HepG2 (cell line): ENCODE results near the gene NDST1. TPM values are rescaled to one million over a fixed set of nuclear protein-coding genes. Genes with fewer than 3 reads are reported as not detected.

ENCODE experiments used
- ATAC-seq: fragments of 200-7000 bp; cut with Tn5 transposase; 3 replicates; pipeline ENCODE4 v1.9.1; 2020; ENCODE audit warnings: mild to moderate bottlenecking, moderate library complexity
- BruUV-seq: library from RNA; stranded (reverse); fragments of 400-500 nt; replicated peaks from 2 replicates; lab custom pipeline; 2021; lab: Mats Ljungman, UMichigan
- CTCF ChIA-PET: fragments of 300-600 bp; formaldehyde crosslinking; extraction: SDS; loops from one replicate; lab custom pipeline; 2021; ENCODE audit warnings: low total read pairs, inconsistent platforms, low intra/inter-chr PET ratio; lab: Yijun Ruan, JAX
- POLR2A ChIA-PET: fragments of 350-600 bp; sonication (Branson Sonifier 250); formaldehyde crosslinking; loops from one replicate; lab custom pipeline; 2020; ENCODE audit warnings: antibody characterized with exemption, inconsistent platforms; lab: Yijun Ruan, JAX
- DNase-seq: peaks from one replicate; pipeline ENCODE4 v3.0.0-alpha.2; 2015; ENCODE audit warnings: low spot score
- FAIRE-seq: peaks from 3 replicates; lab custom pipeline; 2011; peaks lifted over from hg19 to GRCh38; lab: Jason Lieb, UNC
- H2AFZ ChIP-seq: one replicate; pipeline ENCODE4 v1.6.1; 2011; ENCODE audit warnings: low read length, inconsistent platforms
- H3K27ac ChIP-seq: fragments of 300-600 bp; 3 replicates; pipeline ENCODE4 v1.8.0; 2011; ENCODE audit warnings: mixed run types, mild to moderate bottlenecking, mixed read lengths, low read length, inconsistent platforms; ENCODE audit not compliant: insufficient read depth; ENCODE audit errors: extremely low read length
- H3K27me3 ChIP-seq, 2 experiments: fragments of 200-600 bp in 1 of 2; 2 replicates in 1 of 2; 3 replicates in 1 of 2; pipeline versions ENCODE4 v1.6.0 to v1.8.0; 2011; ENCODE audit warnings: low read length in 2 of 2, mild to moderate bottlenecking in 2 of 2, moderate library complexity in 2 of 2, inconsistent platforms in 1 of 2; ENCODE audit not compliant: insufficient read depth in 2 of 2, control insufficient read depth in 1 of 2
- H3K36me3 ChIP-seq, 2 experiments: fragments of 200-600 bp in 1 of 2; replicated peaks in 1 of 2; 2 replicates in 1 of 2; 3 replicates in 1 of 2; pipeline versions ENCODE4 v1.5.1 to v1.8.0; 2011; ENCODE audit warnings: low read length in 2 of 2, inconsistent platforms in 1 of 2; ENCODE audit not compliant: insufficient read depth in 2 of 2, control insufficient read depth in 1 of 2
- H3K4me1 ChIP-seq: 2 replicates; pipeline ENCODE4 v1.5.1; 2012; ENCODE audit warnings: low read length, inconsistent platforms; ENCODE audit not compliant: insufficient read depth
- H3K4me2 ChIP-seq: 2 replicates; pipeline ENCODE4 v1.6.0; 2011; ENCODE audit warnings: low read depth, low read length, inconsistent platforms
- H3K4me3 ChIP-seq, 3 experiments: fragments of 200-600 bp in 1 of 3; sonication (generic), shearing (Covaris generic) in 1 of 3; replicated peaks in 1 of 3; 2 replicates each; pipeline ENCODE4 v1.5.1; 2011 to 2016; ENCODE audit warnings: low read length in 3 of 3, inconsistent platforms in 2 of 3, low read depth in 2 of 3, mild to moderate bottlenecking in 2 of 3, control low read depth in 1 of 3, mixed read lengths in 1 of 3; ENCODE audit not compliant: insufficient read depth in 1 of 3
- H3K79me2 ChIP-seq: one replicate; pipeline ENCODE4 v1.6.1; 2011; ENCODE audit warnings: low read length, inconsistent platforms; ENCODE audit not compliant: insufficient read depth
- H3K9ac ChIP-seq: 2 replicates; pipeline ENCODE4 v1.6.0; 2011; ENCODE audit warnings: mild to moderate bottlenecking, low read depth, low read length, inconsistent platforms; ENCODE audit not compliant: insufficient read depth
- H3K9me3 ChIP-seq: 2 replicates; pipeline ENCODE4 v1.5.1; 2012; ENCODE audit warnings: mild to moderate bottlenecking, low read length
- H4K20me1 ChIP-seq: 2 replicates; pipeline ENCODE4 v1.6.0; 2011; ENCODE audit warnings: inconsistent platforms, mild to moderate bottlenecking, low read length, moderate library complexity; ENCODE audit not compliant: insufficient read depth
- AHR ChIP-seq: IDR thresholded peaks from 2 replicates; pipeline ENCODE4 v1.6.1; 2018; ENCODE audit warnings: missing genetic modification reagents, missing compliant biosample characterization
- CBX1 ChIP-seq: IDR thresholded peaks from one replicate; pipeline ENCODE4 v1.6.1; 2016; ENCODE audit warnings: antibody characterized with exemption, low read depth
- HDAC6 ChIP-seq: fragments of 200-600 bp; sonication (generic); IDR thresholded peaks from 2 replicates; pipeline ENCODE4 v1.7.0; 2017; ENCODE audit warnings: mild to moderate bottlenecking, antibody characterized with exemption, low read length, low read depth
- HOXA5 ChIP-seq: sonication (generic); formaldehyde crosslinking; IDR thresholded peaks from 2 replicates; pipeline ENCODE4 v1.4.0; 2020; ENCODE audit warnings: missing genetic modification reagents
- ISX ChIP-seq: sonication (generic); formaldehyde crosslinking; conservative IDR thresholded peaks from 2 replicates; pipeline ENCODE4 v1.5.0; 2020; ENCODE audit warnings: missing genetic modification reagents
- SOX13 ChIP-seq, 3 experiments: fragments of 450-650 bp in 1 of 3; sonication (generic) in 1 of 3; formaldehyde crosslinking in 1 of 3; IDR thresholded peaks in 2 of 3; conservative IDR thresholded peaks in 1 of 3; 2 replicates each; pipeline versions ENCODE4 v1.5.0 to v1.6.1; 2016 to 2020; ENCODE audit warnings: antibody characterized with exemption in 1 of 3, mild to moderate bottlenecking in 1 of 3, missing compliant biosample characterization in 1 of 3, missing genetic modification reagents in 1 of 3, moderate library complexity in 1 of 3
- SOX6 ChIP-seq, 2 experiments: fragments of 450-650 bp in 1 of 2; sonication (generic) in 1 of 2; formaldehyde crosslinking in 1 of 2; IDR thresholded peaks; 2 replicates each; pipeline versions ENCODE4 v1.4.0 to v1.6.1; 2017 to 2020; ENCODE audit warnings: antibody characterized with exemption in 1 of 2, mild to moderate bottlenecking in 1 of 2, missing genetic modification reagents in 1 of 2
- WIZ ChIP-seq: sonication (generic); formaldehyde crosslinking; IDR thresholded peaks from 2 replicates; pipeline ENCODE4 v1.5.1; 2020; ENCODE audit warnings: mild to moderate bottlenecking, missing genetic modification reagents
- ZFP36L2 ChIP-seq: sonication (generic); formaldehyde crosslinking; IDR thresholded peaks from 2 replicates; pipeline ENCODE4 v1.4.0; 2020; ENCODE audit warnings: missing genetic modification reagents
- ZNF263 ChIP-seq: sonication (generic); formaldehyde crosslinking; IDR thresholded peaks from 2 replicates; pipeline ENCODE4 v1.4.0; 2020; ENCODE audit warnings: missing genetic modification reagents
- ZNF772 ChIP-seq: sonication (generic); formaldehyde crosslinking; IDR thresholded peaks from 2 replicates; pipeline ENCODE4 v1.5.0; 2020; ENCODE audit warnings: mild to moderate bottlenecking, missing genetic modification reagents
- WGBS: methylation state at CpG from one replicate; pipeline ENCODE4 v1.1.6; 2017; ENCODE audit warnings: low lambda C conversion rate; 5-methylcytosine and 5-hydroxymethylcytosine counted together
- in situ Hi-C: cut with HindIII; loops from 2 replicates; pipeline ENCODE4 v1.10.0; 2017; ENCODE audit warnings: low pct_unique_long_range_greater_than_20kb; ENCODE audit not compliant: extremely low pct_ligation_motif_present
- intact Hi-C: fragments of 100-400 bp; cut with micrococcal nuclease; formaldehyde crosslinking; loops from one replicate; pipeline ENCODE4 v1.10.0; 2022; ENCODE audit not compliant: unreplicated experiment
- polyA plus RNA-seq, 8 experiments: library from polyadenylated mRNA; depleted of rRNA in 3 of 8; stranded (reverse) in 7 of 8; unstranded in 1 of 8; fragments of >200 nt; fragmentation: Illumina TruSeq in 4 of 8; extraction: Trizol in 4 of 8; gene quantifications; 2 replicates each; pipeline versions ENCODE4 v1.2.1 to v1.2.3, GENCODE V29; 2011 to 2016; ENCODE audit warnings: low read depth in 4 of 8, missing spikeins in 1 of 8, mixed read lengths in 1 of 8; ENCODE audit not compliant: insufficient read depth in 1 of 8
- total RNA-seq, 5 experiments: library from RNA; depleted of rRNA; stranded (reverse); fragments of >200 nt; fragmentation: Illumina TruSeq; extraction: Trizol; gene quantifications; 2 replicates each; pipeline ENCODE4 v1.2.3, GENCODE V29; 2016; ENCODE audit warnings: low read depth in 1 of 5
- TF ChIP-seq, protein P1 (sequence below): sonication (generic); formaldehyde crosslinking; IDR thresholded peaks from 2 replicates; pipeline ENCODE4 v1.4.0; 2020; ENCODE audit warnings: missing genetic modification reagents
- TF ChIP-seq, protein P2 (sequence below): sonication (generic); formaldehyde crosslinking; conservative IDR thresholded peaks from 2 replicates; pipeline ENCODE4 v1.8.1; 2023; ENCODE audit warnings: missing genetic modification reagents
- TF ChIP-seq, protein P3 (sequence below): sonication (generic); formaldehyde crosslinking; IDR thresholded peaks from 2 replicates; pipeline ENCODE4 v1.8.0; 2022; ENCODE audit warnings: mild to moderate bottlenecking, missing genetic modification reagents, moderate library complexity

Gene NDST1
- total and polyA plus RNA-seq, 2 of the 13 experiments (the other 11 are each of a cell fraction or from before 2014, with no cell fraction given), result 23.8 to 26.2 TPM

DNA sequence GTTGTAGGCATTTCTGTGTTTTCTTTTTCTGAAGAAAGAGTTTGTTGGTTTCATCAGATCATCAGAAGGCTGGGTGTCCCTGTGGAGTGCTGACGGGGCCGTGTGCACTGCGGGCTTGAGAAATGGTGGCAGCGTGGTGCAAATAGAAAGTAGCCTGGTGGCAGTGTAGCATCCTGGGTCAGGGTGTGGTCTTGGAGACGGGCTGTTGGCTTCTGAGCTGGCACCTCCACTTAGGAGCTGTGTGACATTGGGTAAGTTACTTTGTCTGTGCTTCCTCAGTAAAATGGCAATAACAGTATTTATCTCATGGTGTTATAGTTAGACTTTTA, 10.0 kb upstream of the NDST1 start:
- in situ Hi-C loops, result no loop called here

DNA sequence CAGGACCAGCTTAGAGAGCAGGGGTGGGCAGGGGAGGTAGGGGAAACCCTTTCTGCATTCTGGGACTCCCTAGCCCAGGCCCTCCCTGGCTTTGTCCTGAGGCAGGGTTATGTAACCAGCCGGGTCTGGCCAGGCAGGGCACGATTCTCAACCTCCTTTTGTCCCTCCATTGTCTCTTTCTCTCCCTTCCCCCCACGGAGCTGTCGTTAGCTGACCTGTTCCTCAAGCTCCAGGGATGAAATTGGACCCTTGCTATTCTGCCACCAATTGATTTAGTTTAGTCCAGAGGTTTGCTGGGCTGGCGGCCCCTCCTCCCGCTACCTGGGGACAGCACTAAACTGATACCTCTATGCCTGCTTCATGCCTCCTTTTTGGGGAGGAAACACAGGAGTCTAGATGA, 9.4 kb upstream of the NDST1 start:
- no peak for ATAC-seq
- TF ChIP-seq, protein P1, sequence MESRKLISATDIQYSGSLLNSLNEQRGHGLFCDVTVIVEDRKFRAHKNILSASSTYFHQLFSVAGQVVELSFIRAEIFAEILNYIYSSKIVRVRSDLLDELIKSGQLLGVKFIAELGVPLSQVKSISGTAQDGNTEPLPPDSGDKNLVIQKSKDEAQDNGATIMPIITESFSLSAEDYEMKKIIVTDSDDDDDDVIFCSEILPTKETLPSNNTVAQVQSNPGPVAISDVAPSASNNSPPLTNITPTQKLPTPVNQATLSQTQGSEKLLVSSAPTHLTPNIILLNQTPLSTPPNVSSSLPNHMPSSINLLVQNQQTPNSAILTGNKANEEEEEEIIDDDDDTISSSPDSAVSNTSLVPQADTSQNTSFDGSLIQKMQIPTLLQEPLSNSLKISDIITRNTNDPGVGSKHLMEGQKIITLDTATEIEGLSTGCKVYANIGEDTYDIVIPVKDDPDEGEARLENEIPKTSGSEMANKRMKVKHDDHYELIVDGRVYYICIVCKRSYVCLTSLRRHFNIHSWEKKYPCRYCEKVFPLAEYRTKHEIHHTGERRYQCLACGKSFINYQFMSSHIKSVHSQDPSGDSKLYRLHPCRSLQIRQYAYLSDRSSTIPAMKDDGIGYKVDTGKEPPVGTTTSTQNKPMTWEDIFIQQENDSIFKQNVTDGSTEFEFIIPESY, result peak; percentile 64; the same call in 1 of the 2 replicates
- no peak for TF ChIP-seq SOX6 (IDR thresholded peaks at IDR 0.05)
- TF ChIP-seq SOX6 (CRISPR knock-in tag; IDR thresholded peaks at IDR 0.05), result peak; percentile 28; the same call in 1 of the 2 replicates
- TF ChIP-seq, protein P2, sequence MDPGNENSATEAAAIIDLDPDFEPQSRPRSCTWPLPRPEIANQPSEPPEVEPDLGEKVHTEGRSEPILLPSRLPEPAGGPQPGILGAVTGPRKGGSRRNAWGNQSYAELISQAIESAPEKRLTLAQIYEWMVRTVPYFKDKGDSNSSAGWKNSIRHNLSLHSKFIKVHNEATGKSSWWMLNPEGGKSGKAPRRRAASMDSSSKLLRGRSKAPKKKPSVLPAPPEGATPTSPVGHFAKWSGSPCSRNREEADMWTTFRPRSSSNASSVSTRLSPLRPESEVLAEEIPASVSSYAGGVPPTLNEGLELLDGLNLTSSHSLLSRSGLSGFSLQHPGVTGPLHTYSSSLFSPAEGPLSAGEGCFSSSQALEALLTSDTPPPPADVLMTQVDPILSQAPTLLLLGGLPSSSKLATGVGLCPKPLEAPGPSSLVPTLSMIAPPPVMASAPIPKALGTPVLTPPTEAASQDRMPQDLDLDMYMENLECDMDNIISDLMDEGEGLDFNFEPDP, result 0 out of 2 replicates have a peak, but pooled peaks have one; percentile 21
- TF ChIP-seq CBX1, result no peak
- no peak for TF ChIP-seq SOX13 (IDR thresholded peaks at IDR 0.05)
- peak in 1 of 2 experiments; percentile 33; a peak in 1 of 4 replicates for TF ChIP-seq SOX13 (CRISPR knock-in tag; conservative IDR thresholded peaks at IDR 0.05 in 1 of 2, IDR thresholded peaks at IDR 0.05 in 1 of 2)
- TF ChIP-seq, all 625 proteins: peak for 4
- H3K27ac ChIP-seq, result no peak overlapping the region
- no peak overlapping the region for H2AFZ ChIP-seq
- no peak overlapping the region for H3K4me3 ChIP-seq
- peaks cover 56% of the 10 kb centered on the region for H4K20me1 ChIP-seq
- FAIRE-seq, result no peak
- WGBS, result 75% methylated on average over 6 of the region's 6 CpGs
- H3K9ac ChIP-seq, result no peak overlapping the region
- no TSS peak for BruUV-seq
- no peak for DNase-seq
- in situ Hi-C loops (no loop called here), intact Hi-C loops (no loop called here)
- no peaks in the 10 kb centered on the region for H3K9me3 ChIP-seq
- POLR2A ChIA-PET, result interaction anchor here (0.8 to 1.8 kb wide), 4 partner anchors 12 to 44 kb away, joined by 3 to 6 read pairs (median 4); no protein-coding TSS in a partner anchor
- peaks cover 80% of the 10 kb centered on the region for H3K79me2 ChIP-seq
- peaks cover 3 to 43% of the 10 kb centered on the region in 2 experiments; a peak in 3 of 5 replicates for H3K36me3 ChIP-seq
- CTCF ChIA-PET, result no interaction called here
- H3K27me3 ChIP-seq, result no peaks in the 10 kb centered on the region
- H3K4me1 ChIP-seq, result peaks cover 75% of the 10 kb centered on the region
- no peak overlapping the region for H3K4me2 ChIP-seq

More for the DNA sequence above, 10.0 kb upstream of the NDST1 start:
- no peak for FAIRE-seq
- CTCF ChIA-PET, result no interaction called here
- peaks cover 1 to 43% of the 10 kb centered on the region in 2 experiments; a peak in 3 of 5 replicates for H3K36me3 ChIP-seq
- no peak overlapping the region for H2AFZ ChIP-seq
- no peak overlapping the region for H3K27ac ChIP-seq
- DNase-seq, result no peak
- no peak overlapping the region for H3K4me3 ChIP-seq
- BruUV-seq, result no TSS peak
- 100% methylated on average over 5 of the region's 5 CpGs for WGBS
- POLR2A ChIA-PET, result interaction anchor here (0.8 to 1.8 kb wide), 4 partner anchors 11 to 45 kb away, joined by 3 to 6 read pairs (median 4); no protein-coding TSS in a partner anchor
- TF ChIP-seq, protein P3, sequence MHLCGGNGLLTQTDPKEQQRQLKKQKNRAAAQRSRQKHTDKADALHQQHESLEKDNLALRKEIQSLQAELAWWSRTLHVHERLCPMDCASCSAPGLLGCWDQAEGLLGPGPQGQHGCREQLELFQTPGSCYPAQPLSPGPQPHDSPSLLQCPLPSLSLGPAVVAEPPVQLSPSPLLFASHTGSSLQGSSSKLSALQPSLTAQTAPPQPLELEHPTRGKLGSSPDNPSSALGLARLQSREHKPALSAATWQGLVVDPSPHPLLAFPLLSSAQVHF (CRISPR knock-in tag), result no peak
- TF ChIP-seq AHR (no peak), ZNF772 (CRISPR knock-in tag) (no peak), HOXA5 (CRISPR knock-in tag) (no peak), ZNF263 (no peak), WIZ (no peak), ZFP36L2 (CRISPR knock-in tag) (no peak), ISX (CRISPR knock-in tag) (no peak), HDAC6 (no peak)
- H3K4me1 ChIP-seq, result peaks cover 69% of the 10 kb centered on the region
- no peaks in the 10 kb centered on the region for H3K9me3 ChIP-seq
- no peak for ATAC-seq
- intact Hi-C loops, result no loop called here
- no peak overlapping the region for H3K9ac ChIP-seq
- H3K27me3 ChIP-seq, result no peaks in the 10 kb centered on the region
- peaks cover 77% of the 10 kb centered on the region for H3K79me2 ChIP-seq
- H4K20me1 ChIP-seq, result peaks cover 56% of the 10 kb centered on the region
- H3K4me2 ChIP-seq, result no peak overlapping the region
